Colon (tissue), 2 donors: ENCODE results near the gene RPTOR.

Experiments
- FAIRE-seq: peaks from 2 replicates; lab custom pipeline; 2012; peaks lifted over from hg19 to GRCh38; lab: Jason Lieb, UNC
- donor health status: control.
- donor health status: control.

The RPTOR gene

DNA sequence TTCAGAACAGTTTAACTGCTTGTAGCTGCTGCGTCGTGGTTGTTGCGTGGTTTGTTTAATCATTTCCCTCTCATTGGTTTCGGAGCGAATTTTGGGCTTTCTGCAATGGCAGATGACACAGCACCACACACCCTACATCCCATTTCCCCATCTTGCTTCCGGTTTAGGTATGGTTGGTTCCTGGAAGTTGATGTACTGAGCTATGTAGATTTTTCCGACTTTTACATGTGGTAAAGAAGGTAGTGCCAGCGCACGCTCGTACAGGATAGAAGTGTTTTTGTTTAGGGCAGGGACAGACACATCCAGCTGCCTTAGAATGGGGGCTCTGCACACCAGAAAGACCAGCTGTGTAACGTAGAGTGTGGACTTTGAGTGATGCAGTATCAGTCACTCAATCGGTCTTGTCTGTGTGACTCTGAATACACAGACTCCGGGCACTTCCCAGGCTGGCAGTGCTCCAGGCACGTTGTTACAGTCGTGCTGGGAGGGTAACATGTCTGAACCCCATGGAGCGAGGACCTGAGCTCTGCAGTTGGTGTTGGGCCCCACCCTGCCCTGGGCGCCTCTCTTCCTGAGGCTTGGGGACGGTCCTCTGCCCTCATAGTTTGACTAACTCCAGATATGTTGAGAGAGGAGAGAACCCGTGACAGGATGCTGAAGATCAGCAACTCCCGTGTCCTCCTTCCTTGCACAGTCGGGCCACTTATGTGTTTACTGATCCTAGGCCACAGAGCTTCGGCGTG, 275.0 kb downstream of the RPTOR start:
- FAIRE-seq, result no peak

DNA sequence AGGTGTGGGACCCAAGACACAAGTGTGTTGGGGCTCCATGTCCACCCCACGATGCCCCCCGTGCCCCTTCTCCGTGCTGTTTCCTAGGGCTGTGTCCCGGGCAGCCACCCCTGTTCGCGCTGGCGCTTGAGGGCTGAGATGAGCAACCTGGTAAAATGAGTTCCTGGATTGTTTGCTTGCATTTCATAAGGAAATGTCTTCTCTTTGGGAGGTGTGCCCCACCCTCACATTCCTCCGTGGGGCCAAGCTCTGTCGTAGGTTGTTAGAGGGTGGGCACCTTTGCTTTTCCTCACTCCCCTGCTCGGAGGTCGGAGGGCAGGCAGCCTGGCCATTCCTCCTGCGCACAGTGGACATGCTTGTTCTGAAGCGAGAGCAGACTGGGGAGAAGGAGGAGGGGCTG, 275.7 kb downstream of the RPTOR start:
- FAIRE-seq, result no peak

DNA sequence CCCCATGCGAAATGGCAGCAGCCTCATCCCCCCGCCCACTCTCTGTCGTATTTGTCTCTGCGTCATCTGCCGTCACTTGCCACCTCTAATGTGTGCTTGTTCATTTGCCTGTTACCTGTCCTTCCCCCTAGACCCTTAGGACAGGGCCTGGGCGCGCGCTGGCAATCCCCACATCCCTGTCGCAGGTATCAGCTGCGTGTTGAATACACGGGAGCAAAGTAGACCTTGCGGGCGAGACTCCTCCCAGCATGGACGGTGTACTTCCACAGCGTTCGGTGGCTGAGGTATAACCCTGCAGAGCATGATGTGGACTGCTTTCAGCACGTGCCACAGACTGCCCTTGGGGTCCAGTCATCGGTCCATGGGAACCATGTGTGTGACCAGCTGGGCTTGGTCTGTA, 276.9 kb downstream of the RPTOR start:
- FAIRE-seq, result no peak

DNA sequence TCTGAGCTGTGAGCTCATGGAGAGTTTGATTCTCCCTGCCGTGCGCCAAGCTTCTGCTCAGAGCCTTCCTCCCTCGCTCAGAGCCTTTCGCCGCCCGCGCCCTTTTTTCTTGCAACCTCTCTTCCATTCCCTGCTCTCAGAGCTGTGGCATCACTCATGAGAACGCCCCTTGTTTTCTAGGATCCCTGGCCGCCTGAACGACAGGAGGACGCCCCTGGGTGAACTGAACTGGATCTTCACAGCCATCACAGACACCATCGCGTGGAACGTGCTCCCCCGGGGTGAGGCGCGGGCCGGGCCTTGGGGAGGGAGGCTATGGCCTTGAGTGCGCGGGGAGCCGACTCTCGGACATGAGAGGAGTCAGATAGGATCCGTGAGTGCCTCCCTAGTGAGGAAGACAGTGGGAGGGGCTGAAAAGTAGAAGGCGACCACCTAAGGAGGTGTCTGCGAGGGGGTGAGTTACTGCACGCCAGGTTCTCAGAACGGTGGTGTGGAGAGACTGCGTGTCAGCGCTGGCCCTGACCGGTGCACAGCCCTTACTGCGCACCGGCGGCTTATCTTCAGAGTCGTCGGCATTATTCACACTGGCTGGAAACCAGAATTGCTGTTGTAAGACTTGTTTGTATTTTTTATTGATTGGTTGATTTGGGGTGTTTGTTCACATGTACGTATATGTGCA, 277.5 kb downstream of the RPTOR start:
- FAIRE-seq, result no peak

DNA sequence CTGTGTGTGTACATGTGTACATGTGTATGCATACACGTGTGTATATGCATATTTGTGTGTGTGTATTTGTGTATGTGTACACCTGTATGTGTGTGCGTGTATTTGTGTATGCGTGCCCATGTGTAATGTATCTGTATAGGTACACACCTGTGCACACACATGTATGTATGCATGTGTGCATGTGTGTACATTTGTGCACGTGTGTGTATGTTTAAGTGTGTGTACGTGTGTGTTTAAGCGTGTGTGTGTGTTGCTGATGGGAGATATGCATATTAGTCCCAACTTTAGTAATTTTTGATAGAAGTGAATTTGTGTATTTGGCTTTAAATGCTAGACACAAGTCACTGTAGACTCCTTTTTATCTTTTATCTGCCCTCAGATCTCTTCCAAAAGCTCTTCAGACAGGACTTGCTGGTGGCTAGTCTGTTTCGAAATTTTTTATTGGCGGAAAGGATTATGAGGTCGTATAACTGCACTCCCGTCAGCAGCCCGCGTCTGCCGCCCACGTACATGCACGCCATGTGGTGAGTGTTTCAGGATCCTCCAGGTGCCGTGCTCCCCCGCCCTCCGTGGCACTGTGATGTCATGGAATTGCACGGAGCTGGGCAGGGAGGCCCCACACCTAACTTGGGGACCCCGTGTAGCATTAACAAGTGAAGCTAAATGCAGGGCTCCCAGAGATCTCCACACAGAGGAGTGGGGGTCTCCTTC, 278.2 kb downstream of the RPTOR start:
- no peak for FAIRE-seq

DNA sequence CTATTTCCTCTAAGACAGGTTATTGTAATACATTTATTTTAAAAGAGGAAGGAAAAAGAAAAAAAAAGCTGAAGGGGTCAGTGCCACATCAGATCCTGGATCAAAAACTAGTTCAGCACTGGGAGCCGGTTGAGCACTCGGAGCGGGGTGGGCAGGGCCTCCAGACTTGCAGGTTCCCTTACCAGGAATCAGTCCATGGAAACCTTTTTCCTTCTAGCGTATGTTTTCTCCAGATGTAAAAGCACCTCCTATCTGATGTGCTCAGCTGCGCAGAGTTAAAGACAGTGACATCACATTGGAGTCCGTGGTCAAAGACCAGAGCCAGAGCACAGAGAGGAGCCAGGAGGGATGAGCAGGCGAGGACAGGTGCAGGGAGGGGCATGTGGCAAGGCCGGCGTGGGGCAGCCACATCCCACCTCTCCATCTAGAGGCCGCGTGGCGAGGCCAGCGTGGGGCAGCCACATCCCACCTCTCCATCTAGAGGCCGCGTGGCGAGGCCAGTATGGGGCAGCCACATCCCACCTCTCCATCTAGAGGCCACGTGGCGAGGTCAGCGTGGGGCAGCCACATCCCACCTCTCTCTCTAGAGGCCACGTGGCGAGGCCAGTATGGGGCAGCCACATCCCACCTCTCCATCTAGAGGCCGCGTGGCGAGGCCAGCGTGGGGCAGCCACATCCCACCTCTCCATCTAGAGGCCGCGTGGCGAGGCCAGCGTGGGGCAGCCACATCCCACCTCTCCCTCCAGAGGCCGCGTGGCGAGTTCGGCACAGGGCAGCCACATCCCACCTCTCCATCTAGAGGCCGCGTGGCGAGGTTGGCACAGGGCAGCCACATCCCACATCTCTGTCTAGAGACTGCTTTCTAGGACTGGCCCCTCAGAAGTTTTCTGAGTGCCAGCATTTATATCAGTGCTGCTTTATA, 280.2 kb downstream of the RPTOR start:
- FAIRE-seq, result no peak

DNA sequence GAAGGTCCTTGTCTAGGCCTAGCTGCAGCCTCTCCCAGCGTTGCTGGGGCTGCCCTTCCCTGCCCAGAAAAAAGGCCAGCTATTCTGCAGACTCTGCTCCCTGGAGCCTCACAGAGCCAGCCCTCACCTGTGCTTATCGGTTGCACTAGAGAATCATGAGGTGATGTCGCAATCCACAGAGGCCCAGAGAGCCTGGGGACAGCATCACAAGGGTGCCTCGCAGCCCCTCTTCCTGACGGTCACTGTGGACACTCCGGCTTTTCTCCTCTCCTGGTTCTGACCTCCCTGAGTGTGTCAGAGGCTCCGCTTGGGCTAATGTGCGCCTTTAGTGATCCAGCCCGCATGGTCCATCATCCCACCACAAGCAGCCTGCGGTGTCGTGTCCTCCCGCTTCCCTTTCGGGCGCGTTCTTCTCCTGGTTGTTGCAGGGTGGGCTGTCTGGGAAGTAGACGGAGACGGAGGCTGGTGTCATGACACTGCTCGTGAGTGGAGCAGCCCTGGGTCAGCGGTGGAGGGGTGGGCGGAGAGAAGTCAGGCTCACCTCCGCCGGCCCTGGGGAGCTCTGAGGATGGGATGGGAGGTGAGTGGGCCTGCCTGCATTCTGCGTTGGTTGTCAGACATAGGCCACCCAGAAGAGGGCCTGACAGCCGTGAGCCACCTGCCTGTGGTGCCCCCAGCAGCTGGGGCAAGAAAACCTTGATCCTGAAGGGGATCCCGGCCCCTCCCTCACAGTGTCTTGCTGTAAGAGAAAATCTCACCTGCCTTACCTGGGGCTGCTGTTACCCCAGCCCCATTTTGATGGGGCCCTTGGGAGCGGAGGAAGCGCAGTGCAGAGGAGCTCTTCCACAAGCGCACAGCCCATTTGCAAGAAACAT, 281.1 kb downstream of the RPTOR start:
- FAIRE-seq, result no peak

DNA sequence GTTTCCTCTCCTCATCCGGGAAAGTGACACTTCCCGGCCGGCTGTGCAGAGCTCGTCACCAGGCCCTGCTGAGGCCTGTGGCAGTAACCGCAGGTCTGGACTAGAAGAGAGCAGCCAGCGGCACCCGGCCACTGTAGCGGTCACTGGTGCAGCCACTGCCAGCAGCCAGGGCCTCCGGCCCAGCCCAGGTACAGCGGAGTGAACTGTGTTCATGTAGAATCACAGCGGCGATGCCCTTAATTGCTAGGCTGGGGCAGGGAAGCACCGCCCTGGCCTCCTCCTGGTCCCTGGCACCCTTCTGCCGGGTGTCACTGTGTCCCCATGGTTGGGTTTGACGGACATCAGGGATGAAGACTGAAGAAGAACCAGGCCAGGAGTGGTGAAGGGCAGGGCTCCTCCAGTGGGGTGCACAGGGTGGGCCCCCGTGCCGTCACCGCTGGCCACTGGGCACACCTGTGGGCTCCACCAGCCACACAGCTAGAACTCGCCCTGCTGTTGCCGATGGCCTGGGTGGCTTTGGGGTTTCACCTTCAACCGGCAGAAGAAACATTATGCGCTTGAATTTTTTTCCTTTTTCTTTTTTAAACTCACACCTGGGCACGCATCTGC, 281.8 kb downstream of the RPTOR start:
- no peak for FAIRE-seq

DNA sequence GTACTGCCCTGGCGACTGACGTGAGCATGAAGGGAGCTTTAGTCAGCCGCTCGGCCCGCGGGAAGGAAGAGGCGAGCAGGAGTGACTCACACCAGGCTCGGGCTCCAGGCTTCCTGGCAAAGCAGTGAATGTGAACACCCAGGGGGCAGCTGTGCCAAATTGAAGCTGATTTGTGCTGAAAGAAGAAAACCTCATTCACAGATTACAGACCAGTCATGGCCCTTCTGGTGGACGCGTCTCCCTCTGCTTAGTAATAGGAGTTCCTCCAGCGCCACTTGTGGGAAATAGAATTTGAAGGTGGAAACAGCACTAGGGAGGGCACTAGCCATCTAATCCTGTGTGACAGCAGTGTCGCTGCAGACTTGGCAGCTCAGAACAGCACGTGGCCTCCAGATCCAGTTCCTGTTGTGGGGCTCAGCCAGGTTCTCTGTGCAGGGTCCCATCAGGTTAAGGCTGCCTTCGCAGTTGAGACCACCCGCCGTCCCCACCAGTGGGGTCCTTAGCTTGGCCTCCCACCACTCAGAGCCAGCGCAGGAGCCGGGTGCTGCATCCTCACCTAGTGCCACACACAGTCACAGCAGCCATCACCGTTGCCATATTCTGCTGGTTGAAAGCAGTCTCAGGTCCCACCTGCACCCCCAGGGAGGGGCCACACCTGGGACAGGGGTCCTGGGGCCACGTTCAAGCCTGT, 282.5 kb downstream of the RPTOR start:
- FAIRE-seq, result no peak

DNA sequence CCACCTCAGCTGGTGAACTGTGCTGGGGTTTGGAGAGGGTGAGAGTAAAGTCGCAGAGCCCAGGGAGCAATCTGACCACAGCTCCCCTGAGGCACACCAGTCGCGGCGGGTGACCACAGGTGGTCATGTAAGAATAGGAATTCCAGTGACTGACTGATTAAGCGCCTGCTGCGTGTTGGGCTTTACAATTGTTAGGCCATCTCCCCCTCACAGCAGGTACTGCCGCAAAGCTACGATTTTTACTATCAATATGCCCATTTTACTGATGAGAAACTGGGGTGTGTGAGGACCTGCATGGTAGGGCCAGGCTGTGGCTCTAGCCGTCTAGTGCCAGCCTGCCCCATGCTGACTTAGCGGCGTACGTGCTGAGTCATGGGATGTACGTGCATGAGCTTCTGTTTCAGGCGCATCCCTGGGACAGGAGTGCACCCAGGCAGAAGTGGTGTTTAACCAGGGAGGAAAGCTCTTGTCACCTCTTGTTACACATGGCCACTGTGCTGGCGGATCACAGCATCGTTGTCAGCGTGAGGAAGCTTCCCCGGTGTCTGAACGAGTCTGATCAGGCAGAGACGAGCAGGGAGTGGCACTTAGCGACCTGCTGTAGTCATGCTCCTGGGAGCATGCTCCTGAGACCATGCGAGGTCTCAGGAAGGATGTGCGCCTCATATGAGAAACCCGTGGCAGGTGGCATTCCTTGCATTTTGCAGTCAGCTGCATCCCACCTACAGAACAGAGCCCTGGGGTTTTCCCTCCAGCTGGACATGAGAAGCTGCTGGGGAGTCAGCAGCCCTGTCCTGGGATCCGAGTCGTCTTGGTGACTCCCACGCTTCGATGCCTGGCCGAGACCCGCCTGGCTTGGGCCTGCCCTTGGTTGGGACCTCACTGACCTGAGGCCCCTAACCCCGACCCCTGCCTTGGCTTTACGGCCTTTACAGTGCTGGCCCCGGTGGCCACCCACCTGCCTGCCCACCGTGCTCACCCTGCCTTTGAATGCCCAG, 283.3 kb downstream of the RPTOR start:
- FAIRE-seq, result no peak

DNA sequence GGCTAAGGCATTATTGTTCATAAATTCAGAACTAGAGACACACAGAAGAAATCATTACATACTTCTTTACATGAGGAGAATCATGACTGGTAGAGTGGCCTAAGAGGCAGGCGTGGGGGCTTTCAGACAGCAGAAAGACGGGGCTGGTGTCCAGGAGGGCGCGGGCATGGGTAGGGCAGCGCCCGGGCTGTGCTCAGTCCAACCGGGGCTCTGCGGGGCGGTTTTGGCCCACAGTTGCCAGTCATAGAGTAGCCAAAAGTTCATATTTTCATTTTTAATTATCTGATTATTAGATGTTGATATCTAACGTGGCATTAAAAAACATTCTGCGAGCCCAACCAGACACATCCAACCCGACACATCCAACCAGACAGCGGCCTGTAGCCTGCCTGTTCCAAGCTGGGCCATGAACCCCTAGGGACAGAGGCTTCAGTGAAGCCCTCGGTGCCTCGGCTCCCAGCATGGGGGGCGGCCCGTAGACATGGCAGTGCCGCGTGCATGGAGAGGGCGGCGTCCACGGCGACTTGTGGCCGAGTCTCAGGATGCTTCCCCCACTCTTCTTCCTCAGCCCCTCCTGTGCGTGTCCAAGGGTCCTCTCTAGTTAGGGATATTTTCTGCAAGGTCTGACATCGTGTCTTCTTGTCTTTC, 284.7 kb downstream of the RPTOR start:
- no peak for FAIRE-seq

DNA sequence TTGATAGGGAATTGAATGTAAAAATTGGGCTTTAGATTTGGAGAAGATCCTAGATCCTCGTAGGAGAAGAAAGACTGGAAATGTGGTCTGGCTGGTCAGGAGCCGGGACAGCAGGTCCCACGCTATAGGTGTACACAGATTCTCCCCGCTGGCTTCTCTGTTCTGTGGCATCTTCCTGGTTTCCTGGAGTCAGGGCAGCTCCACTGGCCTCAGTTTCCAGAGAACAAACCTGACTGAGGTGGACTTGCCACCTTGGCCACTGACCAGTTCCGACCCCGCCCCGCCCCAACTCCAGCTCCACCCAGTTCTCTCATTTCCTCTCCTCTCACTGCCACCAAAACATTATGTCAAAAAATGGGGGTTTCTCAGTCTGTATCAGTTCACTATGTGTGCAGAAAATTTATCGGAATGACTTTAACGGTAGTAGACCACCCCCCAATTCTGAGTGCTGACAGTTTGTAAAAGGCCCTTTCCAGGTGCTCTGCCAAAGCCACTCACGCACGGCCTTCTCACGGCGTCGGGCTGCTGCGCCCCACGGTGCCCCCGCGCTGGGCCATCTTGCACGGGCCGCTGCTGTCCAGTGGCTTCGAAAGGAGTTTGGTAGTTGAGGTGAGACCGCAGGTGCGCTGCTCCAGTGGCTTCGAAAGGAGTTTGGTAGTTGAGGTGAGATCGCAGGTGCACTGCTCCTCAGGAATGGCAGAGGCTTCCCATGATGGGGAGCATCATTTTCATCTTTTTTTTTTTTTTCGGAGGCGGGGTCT, 285.6 kb downstream of the RPTOR start:
- FAIRE-seq, result no peak

DNA sequence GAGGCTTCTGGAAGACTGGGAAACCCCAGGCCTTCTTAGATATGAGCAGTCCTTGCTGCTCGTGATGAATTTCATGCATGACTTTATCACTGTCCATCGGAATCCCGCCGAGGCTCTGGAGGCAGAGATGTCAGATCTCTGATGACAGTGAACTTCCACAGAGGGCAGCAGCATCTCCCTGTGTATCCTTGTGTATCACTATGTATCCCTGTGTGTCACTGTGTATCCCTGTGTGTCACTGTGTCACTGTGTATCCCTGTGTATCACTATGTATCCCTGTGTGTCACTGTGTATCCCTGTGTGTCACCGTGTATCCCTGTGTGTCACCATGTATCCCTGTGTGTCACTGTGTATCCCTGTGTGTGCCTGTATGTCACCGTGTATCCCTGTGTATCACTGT, 286.9 kb downstream of the RPTOR start:
- FAIRE-seq, result no peak

DNA sequence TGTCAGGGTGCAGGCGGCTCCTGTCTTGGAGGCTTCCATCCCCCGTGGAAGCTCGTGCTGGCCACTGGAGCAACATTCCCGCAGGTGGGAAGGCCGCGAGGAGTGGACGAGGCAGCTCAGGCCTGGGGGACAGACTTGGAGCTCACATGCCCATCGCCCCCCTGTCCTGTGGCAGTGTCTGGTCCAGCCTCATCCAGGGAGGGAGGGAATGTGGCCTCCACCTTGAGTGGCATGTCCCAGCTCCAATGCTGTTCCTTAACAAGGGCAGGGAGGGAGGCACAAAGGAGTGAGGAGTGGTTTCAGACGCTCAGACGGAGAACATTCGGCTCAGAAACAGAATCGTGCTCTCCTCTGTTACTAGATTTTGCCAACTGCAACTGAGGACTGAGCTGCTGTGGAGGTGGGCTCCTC, 287.6 kb downstream of the RPTOR start:
- no peak for FAIRE-seq

DNA sequence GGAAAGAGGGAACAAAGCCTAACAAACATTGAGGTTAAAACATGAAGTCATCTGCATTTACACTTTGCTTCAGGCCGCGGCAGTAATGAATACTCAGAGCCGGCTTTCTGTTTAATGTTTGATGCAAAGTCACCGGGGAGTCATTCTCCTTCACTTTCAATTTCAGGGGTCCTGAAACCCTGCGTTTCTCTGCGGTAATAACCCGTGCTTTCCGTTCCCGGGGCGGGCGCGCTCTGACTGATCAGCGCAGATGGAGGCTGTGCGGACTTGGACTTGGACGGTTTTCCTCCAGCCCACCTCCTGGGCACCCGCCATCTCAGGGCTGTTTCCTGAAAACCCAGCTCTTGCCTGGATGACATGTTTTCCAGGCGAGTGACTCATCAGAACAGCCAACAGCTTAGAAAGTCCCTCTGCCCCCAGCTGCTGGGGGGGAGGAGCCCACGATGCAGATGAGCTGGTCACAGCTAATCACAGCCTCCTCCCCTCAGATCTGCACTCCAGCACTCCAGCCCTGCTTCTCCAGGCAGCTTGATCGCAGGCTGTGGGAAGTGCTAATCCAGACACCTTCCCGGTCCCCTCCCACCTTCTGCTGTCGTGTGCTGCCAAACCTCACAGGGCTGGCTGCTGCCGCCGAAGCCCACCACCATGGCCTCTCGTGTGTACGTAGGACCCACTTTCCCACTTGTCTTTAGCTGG, 288.4 kb downstream of the RPTOR start:
- FAIRE-seq, result no peak

DNA sequence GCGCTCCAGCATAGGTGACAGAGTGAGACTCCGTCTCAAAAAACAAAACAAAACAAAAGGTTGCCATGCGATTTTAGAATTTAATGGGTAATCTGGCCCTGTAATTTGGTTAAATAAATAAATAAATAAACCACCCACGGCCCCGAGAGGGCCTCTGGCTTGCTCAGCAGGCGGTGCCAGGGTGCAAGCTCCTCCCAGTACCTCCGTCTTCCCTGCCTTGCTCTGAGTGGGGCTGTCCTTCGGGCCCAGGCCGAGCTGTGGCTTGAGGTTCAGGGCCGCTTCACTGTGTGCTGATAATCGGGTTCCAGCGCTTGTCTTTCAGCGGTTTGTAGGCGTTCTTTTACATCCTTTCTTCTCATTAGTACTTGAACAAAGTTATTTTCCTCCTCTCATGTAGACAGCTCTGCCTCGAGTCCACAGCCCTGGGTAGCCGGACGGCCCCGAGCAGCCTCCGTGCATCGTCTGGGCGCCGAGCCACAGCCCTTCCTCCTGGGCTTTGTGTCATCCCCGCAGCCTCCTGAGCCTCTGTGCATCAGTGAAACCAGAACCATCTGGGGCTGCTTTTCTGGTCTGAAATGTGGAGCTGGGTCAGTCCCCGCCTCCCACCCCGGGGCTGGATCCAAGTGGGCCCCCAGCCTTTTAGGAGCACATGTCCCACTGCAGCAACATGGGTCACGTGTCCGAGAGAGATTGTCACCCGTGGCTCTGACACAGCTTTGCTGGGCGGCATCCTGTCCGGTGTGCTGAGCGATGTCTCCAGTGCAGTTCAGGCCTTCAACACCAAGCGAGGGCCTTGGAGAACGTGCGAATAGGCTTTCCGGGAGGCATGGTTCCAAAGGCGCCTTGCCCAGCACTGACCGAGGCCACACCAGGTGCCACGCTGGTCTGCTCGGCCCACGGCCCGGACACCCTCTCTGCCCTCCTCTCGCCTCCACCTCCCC, 289.6 kb downstream of the RPTOR start:
- no peak for FAIRE-seq
